Stimulated activated CD8-positive, alpha-beta memory T cell treated with anti-CD3 and anti-CD28 coated beads, Interleukin-15, amount 100 ng/mL, for 48 hours (primary cell): Measurements from ENCODE around the gene POU2AF3.
"Not testable (repeated sequence)": the region's sequence is repeated elsewhere in the genome, so short reads cannot be mapped to it uniquely, and the experiment has no call there.

Source experiments
- DNase-seq, 2 donors: peaks; one replicate each; pipeline ENCODE4 v3.0.0-alpha.2; 2020; ENCODE audit warnings: low read depth in 2 of 2

The POU2AF3 gene

GRCh38 chr11:111300569-111300968 lies 2.2 kb downstream of the POU2AF3 start:
- no peak for DNase-seq

GRCh38 chr11:111301004-111301841 lies 2.9 kb downstream of the POU2AF3 start:
- no peak for DNase-seq

DNA sequence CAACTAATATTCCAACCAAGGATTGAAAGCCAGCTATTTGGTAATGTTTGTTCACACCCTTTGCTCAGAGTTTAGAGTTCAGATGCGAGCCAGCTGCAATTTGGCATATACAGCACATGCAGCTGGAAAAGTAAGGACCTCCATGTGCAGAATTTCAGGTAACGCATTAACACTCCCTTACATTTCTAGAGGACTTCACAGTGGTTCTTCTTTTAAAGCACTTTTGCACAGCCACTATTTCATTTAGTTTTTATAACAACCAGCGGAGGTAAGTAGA lies 3.4 kb downstream of the POU2AF3 start:
- no peak for DNase-seq

- DNase-seq: no peak
Observed at GRCh38 chr11:111302298-111302697, 4.0 kb downstream of the POU2AF3 start.

DNA sequence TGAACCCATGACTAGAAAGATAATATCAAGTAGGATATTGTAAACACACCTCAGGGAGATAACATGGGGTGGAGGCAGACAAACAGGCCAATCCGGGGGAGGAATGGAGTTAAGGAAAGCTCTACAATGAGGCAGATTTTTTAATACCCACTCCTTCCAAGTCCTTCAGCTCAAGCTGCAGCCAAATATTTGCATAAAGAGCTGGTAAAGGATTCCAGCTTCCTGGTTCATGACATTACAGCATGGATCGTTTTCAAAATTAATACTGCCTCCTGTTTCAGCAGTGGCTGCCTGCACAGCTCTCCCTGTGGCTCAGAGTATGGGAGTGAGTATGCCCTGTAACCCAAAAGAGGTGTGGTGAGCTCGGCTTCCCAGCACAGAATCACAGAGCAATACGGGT lies 5.1 kb downstream of the POU2AF3 start:
- no peak for DNase-seq

DNA sequence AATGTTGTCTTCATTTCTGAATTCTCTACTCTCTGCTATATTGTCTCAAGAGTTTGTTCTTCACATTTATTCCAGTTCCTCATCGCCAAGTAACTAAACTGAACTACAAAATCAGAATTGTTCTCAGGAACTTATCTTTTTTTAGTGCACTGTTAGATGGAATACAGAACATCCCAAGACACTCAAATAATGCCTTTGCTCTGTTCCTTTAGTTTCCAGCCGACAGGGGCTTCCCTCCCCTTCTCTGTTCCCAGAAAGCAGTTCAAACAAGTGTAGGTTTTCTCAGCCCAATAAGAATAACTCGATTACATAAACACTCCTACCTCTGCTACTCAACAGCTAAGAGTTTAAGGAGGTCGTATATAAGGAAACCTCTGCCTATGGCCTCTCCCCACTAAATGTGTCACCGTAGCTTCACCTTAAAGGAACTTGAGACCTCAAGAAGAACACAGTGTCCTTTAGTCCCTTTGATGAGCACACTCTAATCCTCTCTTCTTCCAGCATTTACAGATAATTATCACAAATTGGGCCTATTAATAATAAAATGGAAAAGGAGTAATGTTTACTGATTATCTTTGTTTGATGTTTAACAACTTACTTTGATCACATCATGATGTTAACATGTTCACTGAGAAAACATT lies 6.9 kb downstream of the POU2AF3 start:
- DNase-seq: no peak

DNA sequence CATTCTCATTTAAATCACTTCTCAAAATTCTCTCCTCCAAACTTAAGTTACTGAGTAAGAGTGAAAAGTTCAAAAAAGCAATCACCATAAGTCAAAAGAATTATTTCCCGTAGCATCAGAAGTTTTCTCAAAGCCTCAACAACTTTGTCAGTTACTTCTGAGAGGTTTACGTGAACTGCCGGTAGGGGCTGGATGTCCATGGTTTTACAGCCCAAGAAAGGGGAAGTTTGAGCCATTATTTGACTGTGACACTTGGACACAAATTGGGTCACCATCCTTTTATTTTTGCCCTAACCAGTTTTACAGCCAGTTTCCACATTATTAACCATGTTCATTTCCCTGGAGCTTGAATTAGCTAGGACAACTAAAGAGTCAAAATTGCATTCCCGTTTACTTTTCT lies 7.5 kb downstream of the POU2AF3 start:
- no peak for DNase-seq

DNA sequence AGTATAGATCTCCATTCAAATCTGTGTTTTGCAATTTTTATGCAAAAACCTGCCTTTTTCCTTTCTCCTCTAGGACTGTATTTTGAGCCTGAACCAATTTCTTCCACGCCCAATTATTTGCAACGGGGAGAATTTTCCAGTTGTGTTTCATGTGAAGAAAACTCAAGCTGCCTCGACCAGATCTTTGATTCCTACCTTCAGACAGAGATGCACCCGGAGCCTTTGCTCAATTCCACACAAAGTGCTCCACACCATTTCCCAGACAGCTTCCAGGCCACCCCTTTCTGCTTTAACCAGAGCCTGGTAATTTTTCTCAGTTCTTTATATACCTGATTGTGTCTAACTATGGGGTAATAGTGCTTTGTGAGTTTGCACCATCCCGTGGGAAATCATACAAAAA lies 8.0 kb downstream of the POU2AF3 start:
- DNase-seq: no peak

DNA sequence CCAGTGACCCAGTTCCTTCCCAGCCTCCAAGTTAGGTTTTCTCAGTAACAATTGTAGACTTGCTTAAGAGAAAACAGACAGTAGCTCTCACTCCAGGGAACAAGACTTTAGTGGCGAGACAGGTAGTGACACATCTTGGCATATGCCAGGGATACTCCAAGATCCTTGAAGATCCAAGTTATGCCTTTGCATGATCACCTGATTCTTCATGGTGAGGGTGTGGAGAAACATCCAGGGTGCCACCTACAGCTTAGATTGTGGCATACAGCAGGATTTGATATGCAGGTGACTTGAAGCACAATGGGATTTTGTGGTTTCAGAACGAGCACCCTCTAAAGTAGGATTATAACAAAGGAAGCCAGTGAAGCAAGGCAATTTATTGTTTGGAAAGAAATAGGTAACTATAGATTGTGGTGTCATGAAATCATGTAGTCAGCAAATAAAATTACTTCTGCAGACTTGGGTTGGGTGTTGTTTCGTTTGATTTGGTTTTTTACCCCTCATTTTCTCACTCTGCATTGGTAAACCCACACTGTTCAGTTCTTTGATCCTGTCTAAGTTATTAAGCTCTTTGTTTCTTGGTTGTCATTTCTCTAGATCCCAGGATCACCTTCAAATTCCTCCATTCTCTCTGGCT lies 9.2 kb downstream of the POU2AF3 start:
- no peak for DNase-seq

DNA sequence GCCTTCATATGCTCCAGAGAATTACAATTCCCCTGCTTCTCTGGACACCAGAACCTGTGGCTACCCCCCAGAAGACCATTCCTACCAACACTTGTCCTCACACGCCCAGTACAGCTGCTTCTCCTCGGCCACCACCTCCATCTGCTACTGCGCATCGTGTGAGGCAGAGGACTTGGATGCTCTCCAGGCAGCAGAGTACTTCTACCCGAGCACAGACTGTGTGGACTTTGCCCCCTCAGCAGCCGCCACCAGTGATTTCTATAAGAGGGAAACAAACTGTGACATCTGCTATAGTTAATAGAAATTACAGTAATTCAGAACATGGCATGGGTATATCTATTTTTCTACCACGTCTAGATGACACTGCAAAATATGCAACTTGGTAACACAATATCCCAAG lies 9.8 kb downstream of the POU2AF3 start:
- no peak for DNase-seq

DNA sequence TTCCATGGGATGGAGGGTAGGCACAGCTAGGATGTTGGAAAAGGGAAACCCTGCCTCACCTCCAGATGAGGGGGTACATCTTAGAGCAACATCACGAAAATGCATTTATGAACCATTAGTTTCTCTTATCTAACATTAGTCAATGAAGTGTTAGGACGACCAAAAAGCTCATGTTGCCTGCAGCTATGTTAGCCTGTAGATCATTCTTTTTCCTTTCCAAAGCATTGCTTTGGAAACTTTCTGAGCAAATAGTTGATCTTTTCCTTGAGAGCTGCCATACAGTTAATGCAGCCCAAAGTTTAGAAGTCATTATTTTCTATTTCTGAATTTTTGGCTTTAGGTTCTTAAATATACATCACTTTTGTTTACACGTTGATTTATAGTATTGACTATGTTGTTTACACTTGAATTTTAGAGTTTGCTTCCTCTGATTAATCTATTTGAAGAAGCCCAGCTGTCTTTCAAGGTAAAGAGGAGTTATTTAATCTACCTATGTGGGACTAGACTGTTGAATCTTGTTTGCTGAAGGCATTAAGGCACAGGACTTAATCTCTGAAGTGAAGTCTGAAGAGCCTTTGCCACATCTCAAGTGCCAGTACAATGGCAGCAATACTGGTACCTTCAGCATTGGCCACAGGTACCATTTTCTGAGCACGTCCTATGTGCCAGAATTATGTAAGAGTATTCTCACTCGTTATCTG lies 11.0 kb downstream of the POU2AF3 start:
- no peak for DNase-seq

DNA sequence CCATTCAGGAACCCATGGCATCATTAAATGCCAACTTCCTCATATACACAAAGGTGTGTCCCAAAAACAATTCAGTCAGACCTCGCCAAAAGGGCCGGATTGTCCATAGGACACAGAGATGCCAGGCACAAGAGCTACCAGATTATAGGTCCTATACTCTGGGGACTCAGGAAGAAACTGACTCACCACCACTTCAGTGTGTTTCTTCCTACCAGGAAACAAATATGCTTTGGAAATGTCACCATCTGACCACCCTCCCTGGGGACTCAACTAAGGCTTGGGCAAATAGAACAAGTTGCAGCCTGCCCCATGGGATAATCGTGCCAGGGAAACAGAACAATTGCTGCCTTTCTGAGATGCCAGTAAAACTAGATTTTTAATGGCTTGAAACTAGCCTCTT lies 11.7 kb downstream of the POU2AF3 start:
- no peak for DNase-seq

DNA sequence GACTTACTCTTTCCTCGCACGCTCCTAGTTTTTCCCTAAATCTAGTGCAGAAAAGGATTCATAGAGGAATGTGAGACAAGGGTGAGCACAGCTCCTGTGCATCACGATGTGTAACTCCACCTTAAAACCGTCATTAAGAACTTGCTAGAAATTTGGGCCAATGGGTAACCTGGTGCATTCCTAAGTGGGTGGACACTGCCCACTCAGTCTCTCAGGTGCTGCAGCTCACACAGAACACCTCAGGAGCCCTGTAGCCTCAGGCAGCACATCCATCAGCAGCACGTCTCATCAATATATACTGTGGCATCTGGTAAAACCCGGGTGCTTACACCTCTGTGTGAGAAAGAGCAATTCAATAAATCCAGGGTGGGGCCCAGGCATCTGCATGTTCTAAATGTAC lies 12.4 kb downstream of the POU2AF3 start:
- DNase-seq: no peak

DNA sequence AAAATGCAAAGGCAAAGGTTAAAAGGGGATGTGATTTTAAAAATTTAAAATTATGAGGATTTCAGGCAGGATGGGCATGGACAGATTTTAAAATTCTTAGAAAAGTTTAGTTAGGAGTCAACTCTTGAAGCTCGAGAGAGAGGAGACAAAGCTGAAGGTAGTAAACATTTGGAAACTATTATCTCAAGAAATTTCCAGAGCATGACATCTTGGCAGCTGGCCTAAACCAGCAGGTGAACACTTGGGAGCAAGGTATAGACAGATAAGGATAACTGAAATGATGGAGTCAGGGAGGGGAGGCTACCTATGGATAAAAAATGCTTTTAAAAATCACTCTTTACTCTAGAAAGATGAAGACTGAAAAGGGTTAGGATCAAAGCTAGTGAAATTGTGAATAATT lies 13.7 kb downstream of the POU2AF3 start:
- DNase-seq: no peak

DNA sequence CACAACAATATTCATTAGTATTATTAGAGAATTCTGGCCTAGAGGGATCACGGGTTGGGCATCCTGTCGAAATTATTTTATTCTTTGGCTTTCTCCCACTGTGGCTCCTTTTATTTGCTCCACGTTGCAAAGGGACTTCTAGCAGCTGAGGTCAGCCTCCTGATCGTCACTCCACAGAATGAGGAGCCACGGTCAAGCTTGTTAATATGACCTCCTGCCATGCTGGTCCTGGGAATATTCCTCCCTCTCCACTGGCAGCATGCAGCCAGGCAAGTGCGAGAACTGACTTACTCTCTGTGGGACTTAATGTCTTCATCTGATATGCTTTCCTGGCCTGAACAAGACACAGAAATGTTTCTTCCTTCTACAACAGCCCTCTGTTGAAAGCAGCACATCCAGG lies 20.9 kb downstream of the POU2AF3 start:
- no peak for DNase-seq

GRCh38 chr11:111320199-111320598 lies 21.9 kb downstream of the POU2AF3 start:
- DNase-seq: not testable (repeated sequence)

GRCh38 chr11:111320728-111321568 lies 22.6 kb downstream of the POU2AF3 start:
- DNase-seq: no peak

GRCh38 chr11:111322534-111322933 lies 24.2 kb downstream of the POU2AF3 start:
- DNase-seq: no peak

GRCh38 chr11:111324277-111324720 lies 26.0 kb downstream of the POU2AF3 start:
- DNase-seq: no peak

GRCh38 chr11:111325259-111325658 lies 26.9 kb downstream of the POU2AF3 start:
- DNase-seq: no peak

DNA sequence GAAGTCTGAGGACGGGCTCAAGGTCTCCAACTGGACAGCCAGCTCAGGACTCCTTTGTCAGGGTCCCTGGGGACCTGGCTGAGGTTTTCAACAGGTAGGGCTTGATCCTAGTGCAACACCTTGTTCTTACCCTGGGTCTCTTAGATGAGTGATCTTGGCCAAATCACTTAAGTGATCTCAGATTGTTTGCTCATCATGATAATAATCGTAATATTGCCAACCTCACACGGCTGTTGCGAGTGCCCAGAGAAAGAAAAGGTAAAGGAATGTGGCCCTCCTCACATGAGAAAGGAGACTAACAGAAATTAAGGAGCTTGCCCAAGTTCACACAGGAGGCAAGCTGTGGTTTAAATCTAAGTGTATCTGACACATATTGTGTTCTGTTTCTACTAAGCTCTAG lies 28.5 kb downstream of the POU2AF3 start:
- DNase-seq: no peak
